22Rv1 (cell line): ENCODE results near the gene MPPED2.

ENCODE experiments used
- ZFX ChIP-seq: fragments of 450-650 bp; IDR thresholded peaks from 2 replicates; pipeline ENCODE4 v1.6.1; 2017; ENCODE audit warnings: antibody characterized with exemption, borderline replicate concordance
- TF ChIP-seq, protein P1 (sequence below): fragments of 450-650 bp; IDR thresholded peaks from 2 replicates; pipeline ENCODE4 v1.5.1; 2017; ENCODE audit warnings: mild to moderate bottlenecking

DNA sequence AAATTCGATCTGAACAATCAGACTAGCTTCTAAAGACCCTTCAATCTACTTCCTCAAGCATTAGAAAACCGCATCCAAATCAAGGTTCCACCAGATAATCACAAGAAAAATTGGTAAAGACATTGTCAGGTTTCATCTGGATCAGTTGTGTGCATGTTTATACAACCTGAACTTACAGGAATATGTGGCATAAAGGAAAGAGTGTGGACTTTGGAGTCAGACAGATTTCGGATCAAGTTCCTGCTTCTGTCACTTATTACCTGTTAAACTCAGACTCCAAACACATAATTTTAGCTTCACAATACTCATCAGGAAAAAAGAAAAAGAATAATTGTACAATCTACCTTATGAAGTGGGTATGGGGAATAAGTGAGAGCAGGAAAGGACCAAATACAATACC lies 80.5 kb downstream of the MPPED2 start:
- TF ChIP-seq, protein P1, sequence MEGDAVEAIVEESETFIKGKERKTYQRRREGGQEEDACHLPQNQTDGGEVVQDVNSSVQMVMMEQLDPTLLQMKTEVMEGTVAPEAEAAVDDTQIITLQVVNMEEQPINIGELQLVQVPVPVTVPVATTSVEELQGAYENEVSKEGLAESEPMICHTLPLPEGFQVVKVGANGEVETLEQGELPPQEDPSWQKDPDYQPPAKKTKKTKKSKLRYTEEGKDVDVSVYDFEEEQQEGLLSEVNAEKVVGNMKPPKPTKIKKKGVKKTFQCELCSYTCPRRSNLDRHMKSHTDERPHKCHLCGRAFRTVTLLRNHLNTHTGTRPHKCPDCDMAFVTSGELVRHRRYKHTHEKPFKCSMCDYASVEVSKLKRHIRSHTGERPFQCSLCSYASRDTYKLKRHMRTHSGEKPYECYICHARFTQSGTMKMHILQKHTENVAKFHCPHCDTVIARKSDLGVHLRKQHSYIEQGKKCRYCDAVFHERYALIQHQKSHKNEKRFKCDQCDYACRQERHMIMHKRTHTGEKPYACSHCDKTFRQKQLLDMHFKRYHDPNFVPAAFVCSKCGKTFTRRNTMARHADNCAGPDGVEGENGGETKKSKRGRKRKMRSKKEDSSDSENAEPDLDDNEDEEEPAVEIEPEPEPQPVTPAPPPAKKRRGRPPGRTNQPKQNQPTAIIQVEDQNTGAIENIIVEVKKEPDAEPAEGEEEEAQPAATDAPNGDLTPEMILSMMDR = no peak
- TF ChIP-seq ZFX = no peak
